Dedifferentiated amniotic fluid mesenchymal stem cell (primary cell): ENCODE measurements around the gene CIB2.

Source experiments
- DNase-seq: peaks from one replicate; pipeline ENCODE4 v3.0.0-alpha.2; 2016; ENCODE audit errors: extremely low spot score

CIB2 gene

GRCh38 chr15:78083687-78084448 is 47.4 kb downstream of the CIB2 start:
- DNase-seq = no peak

- no peak for DNase-seq
These were observed 48.1 kb downstream of the CIB2 start for GRCh38 chr15:78083186-78083585.

GRCh38 chr15:78082743-78083110 is 48.5 kb downstream of the CIB2 start:
- DNase-seq = no peak

GRCh38 chr15:78082106-78082742 is 49.0 kb downstream of the CIB2 start:
- DNase-seq = no peak

- no peak for DNase-seq
These were observed 51.2 kb downstream of the CIB2 start for GRCh38 chr15:78080088-78080460.

GRCh38 chr15:78079298-78080087 is 51.8 kb downstream of the CIB2 start:
- DNase-seq = no peak

GRCh38 chr15:78077871-78078210 is 53.4 kb downstream of the CIB2 start:
- no peak for DNase-seq

- DNase-seq = no peak
These were observed 54.0 kb downstream of the CIB2 start, which contains the start of gene TBC1D2B for GRCh38 chr15:78077053-78077870. TSS of gene TBC1D2B (minus strand) at chr15:78077711. CDS start at chr15:78077652, 59 bp downstream.

GRCh38 chr15:78076231-78077052 is 54.8 kb downstream of the CIB2 start:
- DNase-seq = no peak

GRCh38 chr15:78075490-78076230 is 55.6 kb downstream of the CIB2 start:
- DNase-seq = peak; percentile 74

- DNase-seq = no peak
These were observed 58.0 kb downstream of the CIB2 start for GRCh38 chr15:78073046-78073787.

- DNase-seq = peak; percentile 32
These were observed 59.0 kb downstream of the CIB2 start for GRCh38 chr15:78072080-78072892.

- DNase-seq = no peak
These were observed 59.9 kb downstream of the CIB2 start for GRCh38 chr15:78071383-78071782.

- no peak for DNase-seq
These were observed 61.1 kb downstream of the CIB2 start for GRCh38 chr15:78070049-78070700.

- no peak for DNase-seq
These were observed 61.7 kb downstream of the CIB2 start for GRCh38 chr15:78069462-78070029.

- DNase-seq = no peak
These were observed 62.2 kb downstream of the CIB2 start for GRCh38 chr15:78069052-78069414.

GRCh38 chr15:78067328-78068228 is 63.7 kb downstream of the CIB2 start:
- peak; percentile 40 for DNase-seq
